ENCODE results near the gene MLLT6.
A peak's percentile ranks its signal among the peaks of the same experiment; 100 is the strongest.

The MLLT6 gene

DNA sequence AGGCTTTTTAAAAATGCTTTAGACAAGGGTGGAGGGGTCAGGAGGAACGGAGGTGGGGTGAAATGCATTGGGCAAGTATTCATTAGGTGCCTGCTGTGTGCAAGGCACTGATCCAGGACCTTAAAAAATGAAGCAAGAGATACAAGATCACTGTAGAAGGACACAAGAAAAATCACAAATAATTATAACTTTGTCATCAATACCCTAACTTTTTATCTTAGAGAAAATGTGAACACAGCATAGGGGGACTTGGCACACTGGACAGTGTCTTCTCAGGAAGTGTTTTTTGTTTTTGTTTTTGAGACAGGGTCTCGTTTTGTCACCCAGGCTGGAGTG lies 37.3 kb upstream of the MLLT6 start:
- no peaks in the 10 kb centered on the region for H3K36me3 ChIP-seq (ENCODE audit: control insufficient read depth, insufficient read depth, low read length)
- H3K9ac ChIP-seq (ENCODE audit: low read length), result no peak overlapping the region
- H3K4me1 ChIP-seq (ENCODE audit: control insufficient read depth, insufficient read depth, low read length), result no peaks in the 10 kb centered on the region
- no peaks in the 10 kb centered on the region for H3K9me3 ChIP-seq (ENCODE audit: control insufficient read depth, low read length)
- H3K27me3 ChIP-seq (ENCODE audit: control insufficient read depth, insufficient read depth, low read length), result peaks cover 50% of the 10 kb centered on the region
- H3K4me3 ChIP-seq (ENCODE audit: low read length), result no peak overlapping the region

- H3K4me3 ChIP-seq (ENCODE audit: low read length), result no peak overlapping the region
- no peaks in the 10 kb centered on the region for H3K36me3 ChIP-seq (ENCODE audit: control insufficient read depth, insufficient read depth, low read length)
- no peaks in the 10 kb centered on the region for H3K9me3 ChIP-seq (ENCODE audit: control insufficient read depth, low read length)
- no peak overlapping the region for H3K9ac ChIP-seq (ENCODE audit: low read length)
- H3K4me1 ChIP-seq (ENCODE audit: control insufficient read depth, insufficient read depth, low read length), result peaks cover 6% of the 10 kb centered on the region
- H3K27me3 ChIP-seq (ENCODE audit: control insufficient read depth, insufficient read depth, low read length), result peaks cover 62% of the 10 kb centered on the region
Observed at GRCh38 chr17:38669520-38669919, 35.6 kb upstream of the MLLT6 start.

- Histone ChIP-seq H3K9me3 (ENCODE audit: control insufficient read depth, low read length) (no peaks in the 10 kb centered on the region), H3K36me3 (ENCODE audit: control insufficient read depth, insufficient read depth, low read length) (no peaks in the 10 kb centered on the region), H3K27me3 (ENCODE audit: control insufficient read depth, insufficient read depth, low read length) (peaks cover 74% of the 10 kb centered on the region), H3K4me3 (ENCODE audit: low read length) (no peak overlapping the region), H3K9ac (ENCODE audit: low read length) (no peak overlapping the region), H3K4me1 (ENCODE audit: control insufficient read depth, insufficient read depth, low read length) (peaks cover 12% of the 10 kb centered on the region)
Observed at GRCh38 chr17:38671939-38672720, 32.9 kb upstream of the MLLT6 start.

DNA sequence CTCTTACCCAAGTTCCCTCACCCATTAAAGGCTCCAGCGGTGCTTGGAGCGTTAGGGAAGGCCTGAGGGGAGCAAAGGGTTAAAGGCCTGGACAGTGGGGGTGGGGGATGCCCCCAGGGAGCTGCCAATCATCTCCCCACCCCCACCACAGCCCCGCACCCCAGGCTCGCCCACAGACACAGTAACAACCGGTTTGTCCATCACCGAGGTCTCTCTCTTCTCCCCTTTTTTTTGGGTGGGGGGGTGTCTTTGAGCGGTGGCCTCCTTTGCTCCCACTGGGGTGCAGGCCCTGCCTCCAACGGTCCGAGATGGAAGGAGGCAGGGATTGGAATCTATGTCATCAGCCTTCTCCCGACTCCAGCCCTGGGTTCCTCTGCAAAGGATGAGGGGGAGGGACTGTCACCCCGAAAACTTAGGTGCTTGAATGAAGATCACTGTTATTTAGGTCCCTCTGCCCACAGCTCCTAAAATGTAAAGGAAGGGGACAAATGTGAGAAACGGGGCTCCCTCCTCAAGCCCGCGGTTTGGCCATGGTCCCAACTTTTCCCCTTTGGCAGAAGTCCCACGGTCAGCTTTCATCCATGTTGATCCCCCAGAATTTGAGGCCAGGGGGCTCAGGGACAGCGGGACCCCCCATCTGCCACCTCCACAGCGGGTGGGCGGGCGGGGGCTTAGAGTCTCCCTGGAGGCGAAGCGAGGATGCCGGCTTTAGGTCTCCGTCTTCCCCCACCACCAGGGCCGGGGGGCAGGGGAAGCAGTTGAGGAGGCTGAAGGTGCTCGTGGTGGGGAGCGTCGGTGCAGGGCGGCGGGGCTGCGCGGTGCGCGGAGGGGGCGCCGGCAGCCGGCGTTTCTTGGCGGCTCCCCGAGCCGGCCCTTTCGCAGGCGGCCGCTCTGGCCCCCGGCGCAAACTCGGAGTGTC lies 32.0 kb upstream of the MLLT6 start:
- H3K4me1 ChIP-seq (ENCODE audit: control insufficient read depth, insufficient read depth, low read length), result peaks cover 15% of the 10 kb centered on the region
- H3K9ac ChIP-seq (ENCODE audit: low read length), result no peak overlapping the region
- no peaks in the 10 kb centered on the region for H3K36me3 ChIP-seq (ENCODE audit: control insufficient read depth, insufficient read depth, low read length)
- no peak overlapping the region for H3K4me3 ChIP-seq (ENCODE audit: low read length)
- no peaks in the 10 kb centered on the region for H3K9me3 ChIP-seq (ENCODE audit: control insufficient read depth, low read length)
- peaks cover 74% of the 10 kb centered on the region for H3K27me3 ChIP-seq (ENCODE audit: control insufficient read depth, insufficient read depth, low read length)

- no peaks in the 10 kb centered on the region for H3K36me3 ChIP-seq (ENCODE audit: control insufficient read depth, insufficient read depth, low read length)
- peaks cover 15% of the 10 kb centered on the region for H3K4me1 ChIP-seq (ENCODE audit: control insufficient read depth, insufficient read depth, low read length)
- H3K27me3 ChIP-seq (ENCODE audit: control insufficient read depth, insufficient read depth, low read length), result peaks cover 68% of the 10 kb centered on the region
- H3K9me3 ChIP-seq (ENCODE audit: control insufficient read depth, low read length), result no peaks in the 10 kb centered on the region
- H3K9ac ChIP-seq (ENCODE audit: low read length), result no peak overlapping the region
- H3K4me3 ChIP-seq (ENCODE audit: low read length), result no peak overlapping the region
Observed at GRCh38 chr17:38673707-38674013, 31.4 kb upstream of the MLLT6 start.

- no peaks in the 10 kb centered on the region for H3K36me3 ChIP-seq (ENCODE audit: control insufficient read depth, insufficient read depth, low read length)
- H3K4me3 ChIP-seq (ENCODE audit: low read length), result no peak overlapping the region
- H3K27me3 ChIP-seq (ENCODE audit: control insufficient read depth, insufficient read depth, low read length), result peaks cover 63% of the 10 kb centered on the region
- no peak overlapping the region for H3K9ac ChIP-seq (ENCODE audit: low read length)
- no peaks in the 10 kb centered on the region for H3K9me3 ChIP-seq (ENCODE audit: control insufficient read depth, low read length)
- H3K4me1 ChIP-seq (ENCODE audit: control insufficient read depth, insufficient read depth, low read length), result peaks cover 15% of the 10 kb centered on the region
Observed at GRCh38 chr17:38674014-38674748, 30.9 kb upstream of the MLLT6 start.

GRCh38 chr17:38674749-38675615 lies 30.1 kb upstream of the MLLT6 start, which contains the start of gene EPOP:
Gene EPOP (minus strand): TSS chr17:38674957. CDS start chr17:38674495, 462 bp downstream.
- Histone ChIP-seq H3K9me3 (ENCODE audit: control insufficient read depth, low read length) (no peaks in the 10 kb centered on the region), H3K4me3 (ENCODE audit: low read length) (no peak within 1 kb of the TSS), H3K36me3 (ENCODE audit: control insufficient read depth, insufficient read depth, low read length) (no peaks in the 10 kb centered on the region), H3K9ac (ENCODE audit: low read length) (no peak within 1 kb of the TSS), H3K27me3 (ENCODE audit: control insufficient read depth, insufficient read depth, low read length) (peaks cover 55% of the 10 kb centered on the region), H3K4me1 (ENCODE audit: control insufficient read depth, insufficient read depth, low read length) (peaks cover 15% of the 10 kb centered on the region)

GRCh38 chr17:38676706-38677504 lies 28.2 kb upstream of the MLLT6 start:
- Histone ChIP-seq H3K27me3 (ENCODE audit: control insufficient read depth, insufficient read depth, low read length) (peaks cover 40% of the 10 kb centered on the region), H3K4me1 (ENCODE audit: control insufficient read depth, insufficient read depth, low read length) (peaks cover 15% of the 10 kb centered on the region), H3K9me3 (ENCODE audit: control insufficient read depth, low read length) (no peaks in the 10 kb centered on the region), H3K9ac (ENCODE audit: low read length) (no peak overlapping the region), H3K36me3 (ENCODE audit: control insufficient read depth, insufficient read depth, low read length) (no peaks in the 10 kb centered on the region), H3K4me3 (ENCODE audit: low read length) (peak overlapping the region; percentile 9)

GRCh38 chr17:38677819-38678218 lies 27.3 kb upstream of the MLLT6 start:
- Histone ChIP-seq H3K27me3 (ENCODE audit: control insufficient read depth, insufficient read depth, low read length) (peaks cover 31% of the 10 kb centered on the region), H3K36me3 (ENCODE audit: control insufficient read depth, insufficient read depth, low read length) (no peaks in the 10 kb centered on the region), H3K9ac (ENCODE audit: low read length) (no peak overlapping the region), H3K9me3 (ENCODE audit: control insufficient read depth, low read length) (no peaks in the 10 kb centered on the region), H3K4me1 (ENCODE audit: control insufficient read depth, insufficient read depth, low read length) (peaks cover 15% of the 10 kb centered on the region), H3K4me3 (ENCODE audit: low read length) (no peak overlapping the region)

GRCh38 chr17:38681096-38681495 lies 24.0 kb upstream of the MLLT6 start:
- Histone ChIP-seq H3K9ac (ENCODE audit: low read length) (no peak overlapping the region), H3K4me1 (ENCODE audit: control insufficient read depth, insufficient read depth, low read length) (peaks cover 4% of the 10 kb centered on the region), H3K4me3 (ENCODE audit: low read length) (no peak overlapping the region), H3K36me3 (ENCODE audit: control insufficient read depth, insufficient read depth, low read length) (no peaks in the 10 kb centered on the region), H3K27me3 (ENCODE audit: control insufficient read depth, insufficient read depth, low read length) (peaks cover under 1% of the 10 kb centered on the region), H3K9me3 (ENCODE audit: control insufficient read depth, low read length) (no peaks in the 10 kb centered on the region)

DNA sequence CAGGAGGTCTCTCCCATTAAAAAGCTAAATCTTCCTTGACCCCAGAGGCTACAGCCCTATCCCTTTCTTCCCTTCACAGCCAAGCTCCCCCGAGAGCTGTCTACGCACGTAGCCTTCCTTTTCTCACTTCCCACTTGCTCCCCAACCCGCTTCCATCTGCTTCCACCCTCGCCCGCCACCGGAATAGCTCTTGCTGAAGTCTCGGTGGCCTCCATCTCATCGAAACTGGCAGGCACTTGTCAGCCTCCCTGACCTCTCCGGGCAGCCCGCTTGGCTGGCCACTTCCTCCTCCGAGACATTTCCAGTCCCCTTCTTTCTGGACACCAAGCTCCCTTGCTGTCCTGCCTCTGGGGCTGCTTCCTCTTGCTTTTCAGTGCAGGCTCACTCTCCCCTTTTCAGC lies 19.6 kb upstream of the MLLT6 start:
- Histone ChIP-seq H3K27me3 (ENCODE audit: control insufficient read depth, insufficient read depth, low read length) (no peaks in the 10 kb centered on the region), H3K4me3 (ENCODE audit: low read length) (no peak overlapping the region), H3K9me3 (ENCODE audit: control insufficient read depth, low read length) (no peaks in the 10 kb centered on the region), H3K4me1 (ENCODE audit: control insufficient read depth, insufficient read depth, low read length) (no peaks in the 10 kb centered on the region), H3K36me3 (ENCODE audit: control insufficient read depth, insufficient read depth, low read length) (no peaks in the 10 kb centered on the region), H3K9ac (ENCODE audit: low read length) (no peak overlapping the region)
